SW480 (cell line): ENCODE results near the gene LOXL3.
A peak's percentile ranks its signal among the peaks of the same experiment; 100 is the strongest.
"Not testable (repeated sequence)": the region's sequence is repeated elsewhere in the genome, so short reads cannot be mapped to it uniquely, and the experiment has no call there.

ENCODE experiments used
- DNase-seq: peaks from one replicate; pipeline ENCODE4 v3.0.0-alpha.2; 2016; ENCODE audit warnings: low spot score

The LOXL3 gene

DNA sequence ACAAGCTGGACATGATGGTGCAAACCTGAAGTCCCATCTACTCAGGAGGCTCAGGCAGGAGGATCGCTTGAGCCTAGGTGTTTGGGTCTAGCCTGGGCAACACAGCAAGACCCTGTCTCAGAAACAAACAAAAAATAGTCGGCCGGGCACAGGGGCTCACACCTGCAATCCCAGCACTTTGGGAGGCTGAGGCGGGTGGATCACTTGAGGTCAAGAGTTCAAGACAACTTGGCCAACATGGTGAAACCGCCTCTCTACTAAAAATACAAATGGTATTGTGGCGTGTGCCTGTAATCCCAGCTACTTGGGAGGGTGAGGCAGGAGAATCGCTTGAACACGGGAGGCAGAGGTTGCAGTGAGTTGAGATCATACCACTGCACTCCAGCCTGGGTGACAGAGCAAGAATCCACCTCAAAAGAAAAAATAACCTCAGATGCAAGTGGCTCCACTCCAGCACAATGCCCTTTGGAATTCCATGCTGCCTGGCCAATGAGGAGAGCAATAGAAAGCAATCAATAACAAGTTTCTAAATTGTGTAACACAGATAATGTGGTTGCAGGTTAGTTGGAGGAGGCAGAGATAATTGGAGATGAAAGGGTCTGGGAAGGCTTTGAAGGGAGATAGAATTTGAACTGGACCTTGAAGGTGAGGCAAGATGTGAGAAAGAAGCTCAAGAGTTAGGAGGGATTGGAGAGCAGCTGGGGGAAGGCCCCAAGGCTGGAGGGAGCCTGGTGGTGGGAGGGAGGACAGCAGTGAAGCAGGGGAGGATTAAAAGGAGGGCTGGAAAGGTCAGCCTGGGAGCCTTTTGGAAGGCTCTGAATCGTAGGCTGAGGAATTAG, 64.9 kb downstream of the LOXL3 start:
- DNase-seq, result no peak

DNA sequence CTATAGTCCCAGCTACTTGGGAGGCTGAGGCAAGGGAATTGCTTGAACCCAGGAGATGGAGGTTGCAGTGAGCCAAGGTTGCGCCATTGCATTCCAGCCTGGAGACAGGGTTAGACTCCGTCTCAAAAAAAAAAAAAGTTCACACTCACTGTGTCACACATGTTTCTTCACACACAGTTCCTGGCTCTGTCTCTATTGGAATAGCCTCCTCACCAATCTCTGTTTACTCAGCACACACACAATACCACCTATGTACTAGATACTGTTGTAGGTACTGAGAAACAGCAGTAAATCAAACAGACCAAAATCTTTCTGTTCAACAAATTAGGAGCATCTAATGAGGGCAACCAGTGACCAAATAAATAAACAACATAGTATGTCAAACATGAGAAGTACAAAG, 67.6 kb downstream of the LOXL3 start:
- DNase-seq, result no peak

DNA sequence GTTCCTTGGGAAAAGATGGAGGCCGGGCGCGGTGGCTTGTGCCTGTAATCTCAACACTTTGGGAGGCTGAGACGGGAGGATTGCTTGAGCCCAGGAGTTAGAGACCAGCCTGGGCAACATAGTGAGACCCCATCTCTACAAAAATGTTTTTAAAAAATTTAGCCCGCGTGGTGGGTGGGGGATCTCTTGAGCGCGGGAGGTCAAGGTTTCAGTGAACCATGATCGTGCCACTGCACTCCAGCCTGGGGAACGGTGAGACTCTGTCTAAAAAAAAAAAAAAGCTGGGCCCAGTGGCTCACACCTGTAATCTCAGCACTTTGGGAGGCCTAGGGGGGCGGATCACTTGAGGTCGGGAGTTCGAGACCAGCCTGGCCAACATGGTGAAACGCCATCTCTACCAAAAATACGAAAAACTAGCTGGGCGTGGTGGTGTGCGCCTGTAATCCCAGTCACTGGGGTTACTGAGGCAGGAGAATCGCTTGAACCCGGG, 70.0 kb downstream of the LOXL3 start:
- not testable (repeated sequence) for DNase-seq

DNA sequence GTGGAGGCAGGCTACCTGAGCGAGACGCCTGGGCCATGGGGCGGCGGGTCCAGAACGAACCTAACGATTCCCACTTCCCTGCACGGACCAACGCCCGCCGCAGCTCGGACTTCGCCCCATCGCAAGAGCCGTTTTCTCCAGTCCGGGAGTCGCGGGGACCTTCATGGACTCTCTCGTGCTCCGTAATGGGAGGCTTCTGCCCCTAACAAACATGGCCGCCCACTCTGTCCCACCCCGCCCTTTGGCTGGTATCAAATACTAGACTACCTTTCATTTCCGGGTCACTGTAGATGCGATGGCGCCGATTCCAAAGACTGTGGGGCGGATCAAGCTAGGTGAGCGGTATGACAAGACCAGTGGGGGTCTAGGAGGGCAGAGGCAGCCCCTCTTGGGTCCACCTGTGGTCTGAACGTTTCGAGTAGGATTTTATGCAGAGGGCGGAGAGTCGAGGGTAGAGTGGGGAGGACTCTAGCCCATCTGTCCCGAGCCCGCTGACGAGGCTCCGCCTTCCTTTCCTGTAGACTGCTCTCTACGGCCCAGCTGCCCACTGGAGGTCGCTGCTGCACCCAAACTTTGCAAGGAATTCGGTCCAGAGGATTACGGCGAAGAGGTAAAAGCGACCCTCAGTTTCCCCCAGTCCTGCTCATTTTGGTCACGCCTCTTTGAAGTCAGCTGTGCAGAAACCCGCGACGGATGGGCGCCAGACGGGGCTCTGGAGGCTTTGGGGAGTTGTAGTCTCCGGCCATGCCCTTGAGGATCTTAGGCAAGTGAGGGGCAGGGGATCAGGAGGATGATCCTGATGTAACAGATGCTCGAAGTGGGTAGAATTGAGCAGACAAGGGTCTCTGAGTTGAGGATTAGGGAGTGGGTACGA, 70.7 kb downstream of the LOXL3 start, which contains the start of the genes CCDC142 and TTC31:
CCDC142 (minus strand) TSS at position 198 of the 874 bp plus-strand sequence; CDS start at position 37, 161 bp downstream.
TTC31 (plus strand) TSS at position 281 of the 874 bp plus-strand sequence; CDS start at position 296, 15 bp downstream.
- DNase-seq, result peak; percentile 98
